ENCODE data around the gene SLC35C1. TPM values are rescaled to one million over a fixed set of nuclear protein-coding genes. Genes with fewer than 3 reads are reported as not detected.

SLC35C1 gene
- total and polyA plus RNA-seq, 2 donors (not counting 1 experiment from before 2014, with no cell fraction given) = 4.4 to 12.5 TPM

GRCh38 chr11:45805305-45806071, 539 bp downstream of the SLC35C1 start:
- Histone ChIP-seq H3K4me3 (ENCODE audit: control extremely low read depth in 1 of 5, extremely low read depth in 1 of 5, insufficient read depth in 1 of 5, low read depth in 2 of 5, low read length in 4 of 5) (peak overlapping the region; percentile 42 to 96 (median 92)), H3K9me3 (ENCODE audit: control extremely low read depth in 1 of 3, control insufficient read depth in 2 of 3, insufficient read depth in 1 of 3, low read length in 2 of 3) (no peaks in the 10 kb centered on the region), H3K27me3 (replicated peaks in 1 of 4; ENCODE audit: control extremely low read depth in 1 of 4, control insufficient read depth in 3 of 4, insufficient read depth in 4 of 4, low read length in 3 of 4) (no peaks in the 10 kb centered on the region), H3K4me1 (ENCODE audit: control insufficient read depth in 2 of 2, insufficient read depth in 2 of 2, low read length in 2 of 2) (peaks cover 27 to 35% of the 10 kb centered on the region in 2 donors), H3K4me2 (replicated peaks; ENCODE audit: low read depth, low read length, poor library complexity, severe bottlenecking) (peak overlapping the region; percentile 83), H3K27ac (ENCODE audit: low read length in 2 of 2) (peak overlapping the region in 1 of 2 donors; percentile 67), H3K79me2 (ENCODE audit: control insufficient read depth, insufficient read depth, low read length) (peaks cover 25% of the 10 kb centered on the region), H3K36me3 (replicated peaks in 1 of 2; ENCODE audit: control extremely low read depth in 1 of 2, control insufficient read depth in 1 of 2, extremely low read depth in 1 of 2, insufficient read depth in 2 of 2, low read length in 1 of 2) (peaks cover 0 to 11% of the 10 kb centered on the region in 2 experiments), H3K9ac (ENCODE audit: low read length) (peak overlapping the region; percentile 71), H4K20me1 (ENCODE audit: control insufficient read depth, insufficient read depth, low read length, poor library complexity, severe bottlenecking) (peaks cover 14% of the 10 kb centered on the region), H2AFZ (ENCODE audit: insufficient read depth, low read depth, low read length, poor library complexity, severe bottlenecking) (peak overlapping the region; percentile 94)
- POLR2A ChIA-PET = interaction anchor here (0.5 to 1.4 kb wide), 6 partner anchors 34 to 1408 kb away, joined by 3 to 5 read pairs (median 4); partner anchors contain the start of genes CRY2 and PEX16
- ATAC-seq (ENCODE audit: low read depth) (peak; percentile 37), DNase-seq (no peak)
- CTCF ChIA-PET = interaction anchor here (1.2 to 3.2 kb wide), 4 partner anchors 12 to 112 kb away, joined by 3 to 11 read pairs (median 8); partner anchors contain the start of genes CRY2 and PEX16
- H3K4me1 Mint-ChIP-seq = peaks cover 46% of the 10 kb centered on the region
- intact Hi-C loops (cut with micrococcal nuclease) = loop anchor here (1.0 to 5.0 kb wide), 6 partner anchors 12 to 541 kb away; partner anchors contain the start of genes CRY2 and DGKZ
- TF ChIP-seq EZH2 (IDR thresholded peaks at IDR 0.05; ENCODE audit: borderline replicate concordance, insufficient read depth, low read depth, low read length, poor library complexity, severe bottlenecking) (no peak), CTCF (IDR thresholded peaks at IDR 0.05) (no peak)
- no peaks in the 10 kb centered on the region for H3K27me3 Mint-ChIP-seq
- H3K9me3 Mint-ChIP-seq (ENCODE audit: insufficient read depth) = no peaks in the 10 kb centered on the region
- 31% methylated on average over 24 of the region's 29 CpGs for WGBS (ENCODE audit: insufficient coverage)
- peak overlapping the region; percentile 94 for H3K4me3 Mint-ChIP-seq
- peak overlapping the region; percentile 87 for H3K27ac Mint-ChIP-seq

Measured in B cell (primary cell).